NCI-H526 (cell line): Measurements from ENCODE around the gene PRR30.
"Not testable (repeated sequence)": the region's sequence is repeated elsewhere in the genome, so short reads cannot be mapped to it uniquely, and the experiment has no call there.

ENCODE experiments used
- DNase-seq, 2 experiments: peaks; one replicate each; lab custom pipeline; 2025; lab: John Stamatoyannopoulos, UW

Gene PRR30

GRCh38 chr2:27139310-27139709, at the start of gene PRR30:
TSS of gene PRR30 (minus strand) at chr2:27139410. CDS start at chr2:27138329, 1,081 bp downstream.
- no peak for DNase-seq

GRCh38 chr2:27186613-27187345, 47.6 kb upstream of the PRR30 start:
- no peak for DNase-seq

- DNase-seq = no peak
These were observed 46.3 kb upstream of the PRR30 start for GRCh38 chr2:27185331-27186026.

GRCh38 chr2:27184115-27184514, 44.9 kb upstream of the PRR30 start:
- DNase-seq = no peak

- no peak for DNase-seq
These were observed 43.1 kb upstream of the PRR30 start for GRCh38 chr2:27182346-27182745.

GRCh38 chr2:27179344-27180000, 40.3 kb upstream of the PRR30 start:
- no peak for DNase-seq

- DNase-seq = no peak
These were observed 39.3 kb upstream of the PRR30 start for GRCh38 chr2:27178469-27178868.

- no peak for DNase-seq
These were observed 38.5 kb upstream of the PRR30 start for GRCh38 chr2:27177441-27178351.

GRCh38 chr2:27175781-27176180, 36.6 kb upstream of the PRR30 start:
- not testable (repeated sequence) for DNase-seq

GRCh38 chr2:27175330-27175729, 36.1 kb upstream of the PRR30 start:
- no peak for DNase-seq

- no peak for DNase-seq
These were observed 35.4 kb upstream of the PRR30 start for GRCh38 chr2:27174638-27175037.

GRCh38 chr2:27171351-27171848, 32.2 kb upstream of the PRR30 start:
- DNase-seq = no peak

- DNase-seq = no peak
These were observed 31.5 kb upstream of the PRR30 start for GRCh38 chr2:27170581-27171337.

- no peak for DNase-seq
These were observed 26.0 kb upstream of the PRR30 start for GRCh38 chr2:27164960-27165763.

- DNase-seq = no peak
These were observed 23.2 kb upstream of the PRR30 start for GRCh38 chr2:27162151-27163121.

GRCh38 chr2:27160191-27160590, 21.0 kb upstream of the PRR30 start:
- no peak for DNase-seq

GRCh38 chr2:27159271-27159670, 20.1 kb upstream of the PRR30 start:
- no peak for DNase-seq

- no peak for DNase-seq
These were observed 19.3 kb upstream of the PRR30 start for GRCh38 chr2:27158468-27158867.

GRCh38 chr2:27155069-27155520, 15.9 kb upstream of the PRR30 start:
- DNase-seq = no peak
